CD14-positive monocyte (primary cell): ENCODE data around the gene TPGS2. TPM values are rescaled to one million over a fixed set of nuclear protein-coding genes. Genes with fewer than 3 reads are reported as not detected.

Source experiments
- DNase-seq, 3 donors: peaks; one replicate each; pipeline ENCODE4 v3.0.0-alpha.2; 2011 to 2022
- H2AFZ ChIP-seq: 2 replicates; pipeline ENCODE4 v1.6.0; 2012; ENCODE audit warnings: mild to moderate bottlenecking, low read depth, low read length, inconsistent platforms; ENCODE audit not compliant: insufficient read depth, poor library complexity, severe bottlenecking
- H3K27ac ChIP-seq, 2 donors: 1 replicate in 1 of 2; 2 replicates in 1 of 2; pipeline ENCODE4 v1.5.1; 2012 to 2013; ENCODE audit warnings: low read length in 2 of 2, control low read depth in 1 of 2, inconsistent platforms in 1 of 2, low read depth in 1 of 2, mild to moderate bottlenecking in 1 of 2
- H3K27me3 ChIP-seq, 2 donors: one replicate each; pipeline versions ENCODE4 v1.6.0 to v1.6.1; 2011 to 2013; ENCODE audit warnings: low read length in 2 of 2; ENCODE audit not compliant: control insufficient read depth in 2 of 2, insufficient read depth in 2 of 2
- H3K36me3 ChIP-seq, 2 donors: replicated peaks in 1 of 2; 1 replicate in 1 of 2; 2 replicates in 1 of 2; pipeline versions ENCODE4 v1.5.1 to v1.6.1; 2012 to 2013; ENCODE audit warnings: low read length in 2 of 2, control low read depth in 1 of 2, inconsistent platforms in 1 of 2, mild to moderate bottlenecking in 1 of 2; ENCODE audit not compliant: insufficient read depth in 2 of 2, control insufficient read depth in 1 of 2
- H3K4me1 ChIP-seq, 2 donors: 1 replicate in 1 of 2; 2 replicates in 1 of 2; pipeline versions ENCODE4 v1.5.1 to v1.6.1; 2012 to 2013; ENCODE audit warnings: low read length in 2 of 2, control low read depth in 1 of 2, inconsistent platforms in 1 of 2, mild to moderate bottlenecking in 1 of 2, moderate library complexity in 1 of 2; ENCODE audit not compliant: insufficient read depth in 2 of 2, control insufficient read depth in 1 of 2
- H3K4me2 ChIP-seq: replicated peaks from 2 replicates; pipeline ENCODE3; 2012; ENCODE audit warnings: low read length, moderate library complexity, mild to moderate bottlenecking; ENCODE audit not compliant: poor library complexity, severe bottlenecking; ENCODE audit errors: extremely low read depth
- H3K4me3 ChIP-seq, 3 experiments: fragments of 200-600 bp in 1 of 3; sonication (generic) in 1 of 3; replicated peaks in 1 of 3; 1 replicate in 2 of 3; 2 replicates in 1 of 3; pipeline ENCODE4 v1.5.1; 2011 to 2013; ENCODE audit warnings: low read length in 3 of 3, mild to moderate bottlenecking in 3 of 3, control low read depth in 2 of 3, low read depth in 2 of 3, inconsistent platforms in 1 of 3, moderate library complexity in 1 of 3
- H3K79me2 ChIP-seq: 2 replicates; pipeline ENCODE4 v1.6.0; 2012; ENCODE audit warnings: mild to moderate bottlenecking, control low read depth, inconsistent platforms, low read length, moderate library complexity; ENCODE audit not compliant: insufficient read depth
- H3K9ac ChIP-seq: 2 replicates; pipeline ENCODE4 v1.6.0; 2017; ENCODE audit warnings: low read length, mild to moderate bottlenecking; ENCODE audit not compliant: insufficient read depth, poor library complexity, severe bottlenecking
- H3K9me3 ChIP-seq, 2 donors: replicated peaks in 1 of 2; 1 replicate in 1 of 2; 2 replicates in 1 of 2; pipeline versions ENCODE4 v1.5.1 to v1.6.1; 2012 to 2013; ENCODE audit warnings: low read length in 2 of 2, control low read depth in 1 of 2; ENCODE audit not compliant: control insufficient read depth in 1 of 2, insufficient read depth in 1 of 2
- H4K20me1 ChIP-seq: 2 replicates; pipeline ENCODE4 v1.6.0; 2012; ENCODE audit warnings: mild to moderate bottlenecking, low read length, control low read depth, moderate library complexity; ENCODE audit not compliant: insufficient read depth
- H3K27ac Mint-ChIP-seq, 7 donors: one replicate each; pipeline ENCODE4 v1.8.0; 2020; ENCODE audit warnings: mild to moderate bottlenecking in 7 of 7, mixed read lengths in 7 of 7, moderate library complexity in 6 of 7, inconsistent platforms in 2 of 7
- H3K27me3 Mint-ChIP-seq, 3 donors: one replicate each; pipeline ENCODE4 v1.8.0; 2021 to 2022; ENCODE audit warnings: low read depth in 3 of 3, mild to moderate bottlenecking in 3 of 3, mixed read lengths in 3 of 3, moderate library complexity in 3 of 3, inconsistent platforms in 1 of 3
- H3K36me3 Mint-ChIP-seq, 2 donors: one replicate each; pipeline ENCODE4 v1.8.0; 2020; ENCODE audit warnings: mixed read lengths in 2 of 2, inconsistent platforms in 1 of 2, mild to moderate bottlenecking in 1 of 2
- H3K4me1 Mint-ChIP-seq: one replicate; pipeline ENCODE4 v1.8.0; 2020; ENCODE audit warnings: mild to moderate bottlenecking, mixed read lengths
- H3K4me3 Mint-ChIP-seq, 2 donors: one replicate each; pipeline ENCODE4 v1.8.0; 2020; ENCODE audit warnings: mild to moderate bottlenecking in 2 of 2, mixed read lengths in 2 of 2, moderate library complexity in 1 of 2
- H3K9me3 Mint-ChIP-seq, 7 donors: one replicate each; pipeline ENCODE4 v1.8.0; 2020 to 2022; ENCODE audit warnings: mixed read lengths in 7 of 7, mild to moderate bottlenecking in 6 of 7, moderate library complexity in 6 of 7, inconsistent platforms in 2 of 7
- CTCF ChIP-seq: fragments of 200-600 bp; IDR thresholded peaks from one replicate; pipeline ENCODE4 v1.8.0; 2022; ENCODE audit warnings: antibody characterized with exemption, mild to moderate bottlenecking
- WGBS: methylation state at CpG from one replicate; pipeline ENCODE4 v1.1.5; 2013; ENCODE audit warnings: missing lambda C conversion rate; ENCODE audit not compliant: insufficient coverage; 5-methylcytosine and 5-hydroxymethylcytosine counted together
- intact Hi-C, 2 donors: fragments of 100-400 bp; cut with micrococcal nuclease; formaldehyde crosslinking; loops; one replicate each; pipeline versions ENCODE4 v1.15.0 to v1.15.1; 2023
- polyA plus RNA-seq, 3 donors: library from polyadenylated mRNA; depleted of rRNA in 1 of 3; unstranded in 2 of 3; stranded (reverse) in 1 of 3; fragments of 300-500 nt in 2 of 3; fragments of >200 nt in 1 of 3; fragmentation: Illumina TruSeq in 2 of 3; gene quantifications; 1 replicate in 2 of 3; 2 replicates in 1 of 3; pipeline ENCODE4 v1.2.3, GENCODE V29; 2012 to 2021

The TPGS2 gene
- polyA plus RNA-seq, 3 donors: 27.6 to 50.1 (median 41.5) TPM

DNA sequence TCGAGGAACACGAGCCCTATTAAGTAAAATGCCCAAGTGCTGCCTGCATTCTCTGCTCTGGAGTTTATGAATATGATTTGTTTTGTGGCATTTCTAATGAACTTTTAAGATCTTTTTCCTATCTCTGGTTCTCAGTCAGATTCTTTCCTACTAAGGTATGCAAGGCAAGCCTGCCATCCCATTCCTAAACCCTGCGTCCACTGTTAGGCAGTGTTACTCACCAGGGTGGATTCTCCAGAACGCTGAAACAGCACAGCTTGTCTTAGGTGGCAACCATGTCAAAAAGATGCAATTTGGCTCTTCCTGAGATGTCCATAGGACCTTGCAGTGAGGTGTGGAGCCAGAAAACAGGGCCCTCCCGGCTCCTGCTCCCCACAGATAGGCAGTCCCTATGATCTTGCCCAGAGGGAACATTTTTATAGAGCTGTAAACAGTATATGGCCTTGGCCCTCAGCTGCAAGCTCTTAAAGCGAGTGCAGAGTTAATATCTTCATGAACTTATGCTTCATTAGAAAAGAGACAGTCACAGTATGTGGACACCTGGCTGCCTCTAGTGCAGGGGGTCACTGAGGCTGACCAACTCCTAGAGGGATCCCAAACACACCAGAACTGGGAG, 84.4 kb downstream of the TPGS2 start:
- intact Hi-C loops: no loop called here
- H3K27me3 ChIP-seq: no peaks in the 10 kb centered on the region
- H3K4me1 Mint-ChIP-seq: no peaks in the 10 kb centered on the region
- no peak overlapping the region for H3K4me3 ChIP-seq
- H3K27ac ChIP-seq: no peak overlapping the region
- H3K9me3 Mint-ChIP-seq: peaks cover 0 to 4% (median 2%) of the 10 kb centered on the region in 7 donors
- H3K79me2 ChIP-seq: no peaks in the 10 kb centered on the region
- 89% methylated on average over 4 of the region's 6 CpGs for WGBS
- no peak for TF ChIP-seq CTCF
- no peaks in the 10 kb centered on the region for H3K36me3 Mint-ChIP-seq
- no peaks in the 10 kb centered on the region for H3K9me3 ChIP-seq
- no peak overlapping the region for H3K9ac ChIP-seq
- H3K4me3 Mint-ChIP-seq: no peak overlapping the region
- H2AFZ ChIP-seq: no peak overlapping the region
- H3K4me2 ChIP-seq: no peak overlapping the region
- no peaks in the 10 kb centered on the region for H4K20me1 ChIP-seq
- no peak overlapping the region for H3K27ac Mint-ChIP-seq
- H3K4me1 ChIP-seq: no peaks in the 10 kb centered on the region
- no peak for DNase-seq
- H3K36me3 ChIP-seq: no peaks in the 10 kb centered on the region
- H3K27me3 Mint-ChIP-seq: peaks cover 0 to 5% (median 0%) of the 10 kb centered on the region in 3 donors

Other genes with a start within 250 kb of the TPGS2 start
- 1 to 10 TPM; 3.7 to 3.9 (median 3.8) TPM for gene KIAA1328, start 125 bp upstream of the TPGS2 start, polyA plus RNA-seq